C4-2B (cell line): ENCODE measurements around the gene KRTDAP.
A peak's percentile ranks its signal among the peaks of the same experiment; 100 is the strongest.

Experiments
- H3K27ac ChIP-seq: fragments of 450-650 bp; 2 replicates; pipeline ENCODE4 v1.5.1; 2017
- ZFX ChIP-seq: fragments of 450-650 bp; IDR thresholded peaks from 2 replicates; pipeline ENCODE4 v1.6.1; 2017
- TF ChIP-seq, protein P1 (sequence below): fragments of 450-650 bp; conservative IDR thresholded peaks from 2 replicates; pipeline ENCODE4 v1.5.1; 2017; ENCODE audit warnings: mild to moderate bottlenecking

The KRTDAP gene

DNA sequence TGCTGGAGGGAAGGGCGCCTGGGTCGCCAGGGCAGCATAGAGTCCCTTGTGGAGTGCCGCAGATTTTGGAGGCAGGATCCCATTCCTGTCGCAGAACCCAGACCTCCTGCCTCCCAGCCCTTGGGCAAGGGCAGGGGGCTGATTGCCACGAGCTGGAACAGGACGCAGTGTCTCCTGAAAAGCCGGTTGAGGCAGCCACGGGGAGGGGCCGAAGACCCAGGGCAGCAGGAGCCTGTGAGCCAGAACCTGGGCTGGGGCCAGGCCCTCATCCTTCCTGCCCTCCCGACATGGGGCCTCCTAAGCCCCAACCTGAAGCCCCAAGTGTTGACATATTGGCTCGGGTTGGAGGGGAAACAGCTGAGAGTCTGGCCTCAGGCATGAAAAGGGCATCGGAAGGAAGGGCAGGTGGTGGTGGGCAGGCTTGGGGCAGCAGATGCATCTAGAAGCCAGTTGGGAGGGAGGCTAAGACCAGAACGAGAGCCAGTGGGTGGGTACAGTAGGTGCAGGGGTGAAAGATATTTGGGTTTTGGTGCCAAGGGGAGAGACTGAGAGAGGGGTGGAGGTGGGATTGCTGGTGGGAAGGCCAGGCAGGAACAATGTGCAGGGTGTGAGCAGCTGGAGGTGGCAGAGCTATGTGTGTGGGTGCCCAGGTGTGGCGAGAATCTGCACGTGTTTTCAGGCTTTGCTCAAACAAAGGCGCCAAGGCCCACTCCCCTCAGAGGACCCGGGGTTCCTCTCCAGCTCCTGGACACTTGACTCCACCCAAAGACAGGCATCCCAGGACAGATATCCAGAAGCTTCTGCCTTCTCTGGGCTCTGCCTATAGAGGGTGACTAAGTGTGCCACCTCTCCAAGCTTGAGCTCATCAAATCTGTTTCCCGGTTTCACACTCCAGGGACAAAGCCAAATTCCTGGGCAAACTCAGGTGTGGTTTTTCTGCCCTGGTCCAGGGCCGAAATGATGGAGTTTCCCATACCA is 39.3 kb upstream of the KRTDAP start:
- TF ChIP-seq ZFX, result no peak
- TF ChIP-seq, protein P1, sequence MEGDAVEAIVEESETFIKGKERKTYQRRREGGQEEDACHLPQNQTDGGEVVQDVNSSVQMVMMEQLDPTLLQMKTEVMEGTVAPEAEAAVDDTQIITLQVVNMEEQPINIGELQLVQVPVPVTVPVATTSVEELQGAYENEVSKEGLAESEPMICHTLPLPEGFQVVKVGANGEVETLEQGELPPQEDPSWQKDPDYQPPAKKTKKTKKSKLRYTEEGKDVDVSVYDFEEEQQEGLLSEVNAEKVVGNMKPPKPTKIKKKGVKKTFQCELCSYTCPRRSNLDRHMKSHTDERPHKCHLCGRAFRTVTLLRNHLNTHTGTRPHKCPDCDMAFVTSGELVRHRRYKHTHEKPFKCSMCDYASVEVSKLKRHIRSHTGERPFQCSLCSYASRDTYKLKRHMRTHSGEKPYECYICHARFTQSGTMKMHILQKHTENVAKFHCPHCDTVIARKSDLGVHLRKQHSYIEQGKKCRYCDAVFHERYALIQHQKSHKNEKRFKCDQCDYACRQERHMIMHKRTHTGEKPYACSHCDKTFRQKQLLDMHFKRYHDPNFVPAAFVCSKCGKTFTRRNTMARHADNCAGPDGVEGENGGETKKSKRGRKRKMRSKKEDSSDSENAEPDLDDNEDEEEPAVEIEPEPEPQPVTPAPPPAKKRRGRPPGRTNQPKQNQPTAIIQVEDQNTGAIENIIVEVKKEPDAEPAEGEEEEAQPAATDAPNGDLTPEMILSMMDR, result no peak
- peak overlapping the region; percentile 15; the same call in 1 of the 2 replicates for H3K27ac ChIP-seq

DNA sequence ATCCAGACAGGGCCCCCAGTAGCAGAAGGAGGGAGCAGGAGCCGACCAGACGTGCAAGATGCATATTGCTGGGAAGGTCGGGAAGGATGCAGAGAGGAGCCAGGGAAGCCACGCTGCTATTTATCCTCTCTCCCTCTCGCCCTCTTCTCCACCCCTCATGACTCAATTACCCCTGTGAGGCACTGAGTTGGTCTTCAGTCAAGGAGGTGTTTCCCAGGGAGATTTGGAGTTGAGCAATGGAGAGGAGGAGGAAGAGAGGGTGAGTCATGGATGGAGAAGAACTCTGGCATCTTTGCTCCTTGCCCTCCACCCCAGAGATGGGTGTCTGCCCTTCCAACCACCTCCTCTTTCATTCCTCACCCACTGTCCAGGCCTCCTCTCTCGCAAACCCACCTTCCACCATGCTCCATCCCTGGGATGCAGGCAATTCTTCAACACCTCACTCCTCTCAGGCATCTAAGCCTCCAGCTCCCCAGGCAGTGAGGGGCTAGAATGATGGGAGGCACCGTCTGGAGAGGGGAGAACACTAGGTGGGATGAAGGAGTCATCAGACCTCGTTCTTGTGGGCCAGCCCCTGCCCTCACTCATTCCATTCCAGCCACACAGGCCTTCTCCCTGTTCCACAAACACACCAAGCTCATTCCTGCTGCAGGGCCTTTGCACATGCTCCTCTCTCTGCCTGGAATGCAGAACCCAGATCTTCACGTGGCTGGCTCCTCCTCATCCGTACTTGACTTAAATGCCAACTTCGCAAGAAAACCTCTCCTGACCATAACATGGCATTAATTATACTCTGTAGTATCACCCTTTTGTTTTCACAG is 38.2 kb upstream of the KRTDAP start, which contains the start of gene SBSN:
Gene SBSN, minus strand, starts transcription at position 94 of the 821 bp plus-strand sequence. Its CDS starts 30 bp downstream, at position 64.
- TF ChIP-seq, protein P1, result no peak
- no peak for TF ChIP-seq ZFX
- peak within 1 kb of the TSS; percentile 15; the same call in 1 of the 2 replicates for H3K27ac ChIP-seq

DNA sequence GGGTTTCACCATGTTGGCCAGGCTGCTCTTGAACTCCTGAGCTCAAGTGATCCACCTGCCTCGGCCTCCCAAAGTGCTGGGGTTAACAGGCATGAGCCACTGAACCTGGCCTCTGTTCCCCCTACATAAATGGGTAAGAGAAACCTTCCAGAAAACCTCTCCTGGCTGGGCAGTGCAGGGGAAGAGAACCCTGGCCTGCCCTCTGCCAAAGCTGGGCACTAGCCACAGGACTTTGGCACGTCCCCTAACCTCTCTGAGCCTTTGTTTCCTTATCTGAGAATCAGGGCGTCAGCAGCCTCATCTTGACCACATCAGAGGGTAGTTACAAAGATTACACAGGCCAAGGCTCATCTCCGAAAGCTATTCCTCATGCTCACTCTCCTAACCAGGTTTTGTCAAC is 35.6 kb upstream of the KRTDAP start:
- H3K27ac ChIP-seq, result no peak overlapping the region
- TF ChIP-seq ZFX, result no peak

DNA sequence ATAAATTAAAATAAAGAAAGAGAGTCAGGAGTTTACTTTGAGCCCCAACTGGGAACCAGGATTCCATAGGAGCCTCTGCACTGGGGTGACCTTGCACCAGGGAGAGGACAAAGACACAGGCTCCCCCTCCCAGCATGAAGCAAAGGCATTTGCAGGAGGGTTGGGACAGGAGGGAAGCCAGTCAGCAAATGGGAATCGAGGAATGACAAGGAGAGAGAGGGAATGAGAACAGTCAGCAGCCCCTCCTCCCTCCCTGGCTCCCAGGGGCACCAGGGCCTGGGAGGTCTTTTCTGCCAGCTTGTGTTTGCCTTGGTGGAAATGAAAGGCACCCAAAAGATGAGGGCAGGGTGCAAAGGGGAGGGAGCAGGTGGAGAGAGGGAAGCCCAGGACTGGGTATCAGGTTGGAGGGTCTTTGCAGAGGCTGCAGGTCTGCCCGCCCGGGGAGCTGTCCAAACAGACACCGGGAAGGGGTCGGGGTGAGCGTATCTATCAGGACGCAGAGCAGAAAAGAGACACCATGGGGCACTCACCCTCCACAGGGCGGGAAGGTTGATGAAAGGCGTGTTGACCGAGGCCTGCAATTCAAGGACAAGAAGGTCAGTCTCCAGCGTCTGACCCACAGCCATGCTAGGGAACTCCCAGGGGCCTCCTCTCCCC is 34.0 kb upstream of the KRTDAP start:
- TF ChIP-seq ZFX, result no peak
- TF ChIP-seq, protein P1, result no peak
- no peak overlapping the region for H3K27ac ChIP-seq

DNA sequence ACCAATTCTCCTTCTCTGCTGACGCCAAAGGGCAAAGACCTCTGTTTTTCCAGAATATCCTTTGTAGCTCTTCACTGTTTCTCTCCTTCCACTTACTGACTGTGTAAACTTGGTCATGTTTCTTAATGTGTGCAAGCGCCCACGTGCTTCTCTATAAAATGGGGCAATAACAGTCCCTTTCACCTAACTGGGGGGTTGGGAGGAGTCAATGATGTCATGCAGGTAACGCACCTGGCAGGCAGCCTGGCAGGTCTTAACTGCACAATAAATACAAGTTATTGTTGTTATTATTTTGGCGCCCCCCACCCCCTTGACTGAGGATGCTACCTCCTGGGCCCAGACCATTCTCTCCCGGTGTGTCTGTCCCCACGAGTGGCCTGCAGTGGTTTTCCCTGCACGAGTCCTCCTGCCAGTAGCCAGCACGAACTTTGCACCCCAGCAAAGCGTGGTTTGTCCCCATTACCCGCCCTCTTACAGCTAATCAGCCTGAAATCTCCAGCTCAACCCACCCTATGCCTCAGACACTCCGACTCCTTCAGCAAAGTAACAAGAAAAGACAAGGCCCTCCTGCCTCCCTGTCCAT is 32.6 kb upstream of the KRTDAP start:
- no peak overlapping the region for H3K27ac ChIP-seq
- TF ChIP-seq ZFX, result no peak
- TF ChIP-seq, protein P1, result no peak

DNA sequence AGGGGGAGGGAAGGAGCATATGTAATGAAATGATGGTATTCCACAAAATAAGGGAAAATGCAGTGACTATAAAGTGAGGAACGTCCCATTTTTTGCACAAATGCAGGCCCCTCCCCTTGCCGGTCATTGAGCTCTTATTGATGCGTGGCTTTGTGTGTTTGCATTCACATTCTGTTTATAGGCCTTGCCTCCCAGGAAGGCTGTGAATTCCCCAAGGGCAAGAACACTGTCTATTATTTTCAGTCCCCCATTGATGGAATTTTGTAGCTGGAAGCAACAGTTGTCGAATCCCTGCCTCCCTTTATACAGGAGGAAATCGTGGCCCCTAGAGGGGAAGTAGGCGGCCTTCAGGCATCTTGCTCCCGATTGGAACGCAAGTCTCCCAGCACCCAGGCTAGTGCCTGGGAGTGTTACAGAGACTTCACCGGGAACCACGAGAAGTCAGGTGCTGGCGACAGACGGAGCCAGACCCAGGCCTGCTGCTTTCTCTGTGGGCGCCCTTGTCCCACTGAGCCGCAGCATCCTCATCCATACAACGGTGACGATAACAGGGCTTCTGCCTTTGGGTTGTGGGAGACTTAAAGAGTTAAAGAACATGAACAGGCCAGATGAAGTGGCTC is 31.0 kb upstream of the KRTDAP start:
- TF ChIP-seq, protein P1, result no peak
- no peak for TF ChIP-seq ZFX
- H3K27ac ChIP-seq, result no peak overlapping the region

DNA sequence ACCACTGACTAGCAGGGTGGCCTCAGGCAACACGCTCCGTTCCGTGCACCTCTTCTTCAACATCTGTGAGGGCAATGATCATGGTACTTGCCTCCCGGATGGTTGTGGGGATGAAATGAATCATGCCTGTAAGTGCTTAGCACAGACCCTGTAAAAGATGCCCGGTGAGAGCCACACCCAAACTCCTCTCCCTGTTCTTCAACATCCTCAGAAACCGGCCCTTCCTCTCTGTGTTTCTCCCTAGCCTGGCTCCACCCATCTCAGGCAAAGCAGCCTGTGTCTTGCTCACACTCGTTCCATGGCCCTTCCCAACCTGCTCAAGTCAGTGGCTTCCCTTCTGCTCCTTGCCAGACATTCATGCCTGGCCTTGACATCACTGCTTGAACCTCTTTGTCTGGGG is 29.0 kb upstream of the KRTDAP start:
- H3K27ac ChIP-seq, result no peak overlapping the region
- TF ChIP-seq, protein P1, result no peak
- TF ChIP-seq ZFX, result no peak
